Karpas-422 (cell line): Measurements from ENCODE around the gene TMEM132E. TPM values are rescaled to one million over a fixed set of nuclear protein-coding genes. Genes with fewer than 3 reads are reported as not detected.

Experiments used
- DNase-seq: peaks from one replicate; pipeline ENCODE4 v3.0.0-alpha.2; 2015
- H2AFZ ChIP-seq: fragments of 200-600 bp; sonication (generic); 2 replicates; pipeline ENCODE4 v1.6.1; 2014; ENCODE audit warnings: antibody characterized with exemption, low read length, mixed read lengths
- H3K27ac ChIP-seq: fragments of 200-600 bp; sonication (generic); 2 replicates; pipeline ENCODE4 v1.5.1; 2014; ENCODE audit warnings: mild to moderate bottlenecking, low read length, moderate library complexity
- H3K27me3 ChIP-seq: fragments of 200-600 bp; sonication (generic); 2 replicates; pipeline ENCODE4 v1.6.1; 2014; ENCODE audit warnings: low read length, mixed read lengths
- H3K36me3 ChIP-seq: fragments of 200-600 bp; sonication (generic); 2 replicates; pipeline ENCODE4 v1.6.1; 2014; ENCODE audit warnings: low read length, mixed read lengths; ENCODE audit not compliant: insufficient read depth
- H3K4me1 ChIP-seq: fragments of 200-600 bp; sonication (generic); 2 replicates; pipeline ENCODE4 v1.6.1; 2014; ENCODE audit warnings: mild to moderate bottlenecking, low read length, mixed read lengths
- H3K4me2 ChIP-seq: fragments of 200-600 bp; sonication (generic); 2 replicates; pipeline ENCODE4 v1.6.1; 2014; ENCODE audit warnings: low read length, low read depth, mild to moderate bottlenecking; ENCODE audit not compliant: poor library complexity, severe bottlenecking
- H3K4me3 ChIP-seq: fragments of 200-600 bp; sonication (generic); 2 replicates; pipeline ENCODE4 v1.5.1; 2014; ENCODE audit warnings: mild to moderate bottlenecking, antibody characterized with exemption, low read length, mixed read lengths
- H3K79me2 ChIP-seq: fragments of 200-600 bp; sonication (generic); 2 replicates; pipeline ENCODE4 v1.6.1; 2014; ENCODE audit warnings: mild to moderate bottlenecking, low read length, mixed read lengths
- H3K9ac ChIP-seq: fragments of 200-600 bp; sonication (generic); 2 replicates; pipeline ENCODE4 v1.6.0; 2014; ENCODE audit warnings: low read length
- H3K9me2 ChIP-seq: fragments of 200-600 bp; sonication (generic), shearing (Covaris generic); replicated peaks from 2 replicates; pipeline ENCODE4 v1.6.0; 2014; ENCODE audit warnings: mild to moderate bottlenecking, low read length, moderate library complexity; ENCODE audit not compliant: insufficient read depth
- H3K9me3 ChIP-seq: fragments of 300-700, 200-600 bp; sonication (generic); 2 replicates; pipeline ENCODE4 v1.6.1; 2014; ENCODE audit warnings: low read length, mixed read lengths
- H4K20me1 ChIP-seq: fragments of 200-600 bp; sonication (generic); 2 replicates; pipeline ENCODE4 v1.6.1; 2014; ENCODE audit warnings: mild to moderate bottlenecking, antibody characterized with exemption, low read length, low read depth; ENCODE audit not compliant: insufficient read depth
- total RNA-seq: library from RNA; depleted of rRNA; stranded (reverse); fragments of >200 nt; shearing (Covaris generic); gene quantifications from 2 replicates; pipeline ENCODE4 v1.2.3, GENCODE V29; 2014; ENCODE audit warnings: low replicate concordance

The TMEM132E gene
- total RNA-seq, 1 experiment from 2014 or later = not detected

GRCh38 chr17:34623856-34624766 is 44.7 kb downstream of the TMEM132E start:
- Histone ChIP-seq H3K4me2 (no peak overlapping the region), H3K4me3 (no peak overlapping the region), H3K4me1 (no peaks in the 10 kb centered on the region), H3K9ac (no peak overlapping the region), H3K27ac (no peak overlapping the region), H3K79me2 (no peaks in the 10 kb centered on the region), H3K9me2 (no peaks in the 10 kb centered on the region), H3K27me3 (no peaks in the 10 kb centered on the region), H3K9me3 (no peaks in the 10 kb centered on the region), H4K20me1 (no peaks in the 10 kb centered on the region), H2AFZ (no peak overlapping the region), H3K36me3 (no peaks in the 10 kb centered on the region)
- no peak for DNase-seq

DNA sequence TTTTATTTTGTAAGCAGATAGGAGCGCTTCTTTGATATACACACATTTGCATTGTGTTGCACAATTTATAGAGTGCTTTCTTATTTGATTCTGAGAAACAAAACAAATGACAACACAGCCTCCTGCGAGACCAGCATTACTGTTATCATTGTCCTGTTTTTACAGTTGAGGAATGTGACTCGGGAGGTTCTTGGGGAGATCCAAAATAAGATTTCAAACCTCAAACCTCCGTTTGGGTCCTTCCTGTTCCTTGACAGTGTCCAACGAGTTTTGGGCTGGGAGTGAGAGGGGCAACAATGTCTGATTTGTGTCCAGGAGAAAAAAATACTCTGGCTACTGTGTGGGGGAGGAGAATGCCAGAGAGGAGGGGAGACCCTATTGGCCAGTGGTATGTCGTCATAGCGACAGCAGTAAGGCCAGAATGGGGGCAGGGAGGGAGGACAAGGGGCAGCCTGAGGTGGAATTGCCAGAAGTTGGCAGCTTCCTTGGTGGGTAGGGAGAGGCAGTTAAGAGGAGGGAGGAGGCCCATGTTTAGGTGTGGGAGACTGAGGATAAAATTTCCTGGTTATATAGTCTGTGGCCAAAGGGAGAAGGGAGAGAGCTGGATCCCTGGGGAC is 45.5 kb downstream of the TMEM132E start:
- Histone ChIP-seq H4K20me1 (no peaks in the 10 kb centered on the region), H3K79me2 (no peaks in the 10 kb centered on the region), H3K4me1 (no peaks in the 10 kb centered on the region), H3K4me2 (no peak overlapping the region), H3K9me2 (no peaks in the 10 kb centered on the region), H3K27ac (no peak overlapping the region), H2AFZ (no peak overlapping the region), H3K9me3 (no peaks in the 10 kb centered on the region), H3K9ac (no peak overlapping the region), H3K27me3 (no peaks in the 10 kb centered on the region), H3K4me3 (no peak overlapping the region), H3K36me3 (no peaks in the 10 kb centered on the region)
- DNase-seq = no peak

GRCh38 chr17:34626121-34626681 is 46.8 kb downstream of the TMEM132E start:
- Histone ChIP-seq H3K9me2 (no peaks in the 10 kb centered on the region), H3K27ac (no peak overlapping the region), H3K4me1 (no peaks in the 10 kb centered on the region), H3K36me3 (no peaks in the 10 kb centered on the region), H3K27me3 (no peaks in the 10 kb centered on the region), H3K9ac (no peak overlapping the region), H3K4me3 (no peak overlapping the region), H4K20me1 (no peaks in the 10 kb centered on the region), H3K4me2 (no peak overlapping the region), H3K9me3 (no peaks in the 10 kb centered on the region), H3K79me2 (no peaks in the 10 kb centered on the region), H2AFZ (no peak overlapping the region)
- DNase-seq = no peak

DNA sequence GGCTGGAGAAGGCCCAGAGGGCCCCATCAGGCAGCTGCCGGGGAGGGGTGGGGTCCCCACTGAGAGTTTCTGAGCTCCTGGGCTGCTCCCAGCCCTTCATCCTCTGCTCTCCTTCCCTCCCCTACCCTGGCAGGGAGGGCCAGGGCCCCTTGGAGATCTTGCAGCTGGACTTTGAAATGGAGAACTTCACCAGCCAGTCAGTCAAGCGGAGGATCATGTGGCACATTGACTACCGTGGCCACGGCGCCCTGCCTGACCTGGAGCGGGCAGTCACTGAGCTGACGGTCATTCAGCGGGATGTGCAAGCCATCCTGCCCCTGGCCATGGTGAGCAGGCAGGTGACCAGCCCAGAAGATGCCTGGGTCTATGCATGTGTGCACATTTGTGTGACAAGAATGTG is 49.5 kb downstream of the TMEM132E start:
- no peaks in the 10 kb centered on the region for H3K4me1 ChIP-seq
- no peak overlapping the region for H3K9ac ChIP-seq
- DNase-seq = no peak
- no peaks in the 10 kb centered on the region for H3K79me2 ChIP-seq
- H3K27me3 ChIP-seq = no peaks in the 10 kb centered on the region
- no peaks in the 10 kb centered on the region for H4K20me1 ChIP-seq
- no peaks in the 10 kb centered on the region for H3K36me3 ChIP-seq
- no peak overlapping the region for H2AFZ ChIP-seq
- H3K27ac ChIP-seq = no peak overlapping the region
- H3K4me2 ChIP-seq = no peak overlapping the region
- H3K9me2 ChIP-seq = no peaks in the 10 kb centered on the region
- no peak overlapping the region for H3K4me3 ChIP-seq
- no peaks in the 10 kb centered on the region for H3K9me3 ChIP-seq

GRCh38 chr17:34633351-34633750 is 54.0 kb downstream of the TMEM132E start:
- no peak overlapping the region for H3K9ac ChIP-seq
- H3K9me3 ChIP-seq = no peaks in the 10 kb centered on the region
- no peaks in the 10 kb centered on the region for H3K27me3 ChIP-seq
- H3K4me2 ChIP-seq = no peak overlapping the region
- H3K4me3 ChIP-seq = no peak overlapping the region
- H3K9me2 ChIP-seq = no peaks in the 10 kb centered on the region
- no peaks in the 10 kb centered on the region; the same call in 1 of the 2 replicates for H3K4me1 ChIP-seq
- no peaks in the 10 kb centered on the region for H4K20me1 ChIP-seq
- no peak overlapping the region for H3K27ac ChIP-seq
- no peak for DNase-seq
- no peak overlapping the region for H2AFZ ChIP-seq
- H3K79me2 ChIP-seq = no peaks in the 10 kb centered on the region
- H3K36me3 ChIP-seq = no peaks in the 10 kb centered on the region

DNA sequence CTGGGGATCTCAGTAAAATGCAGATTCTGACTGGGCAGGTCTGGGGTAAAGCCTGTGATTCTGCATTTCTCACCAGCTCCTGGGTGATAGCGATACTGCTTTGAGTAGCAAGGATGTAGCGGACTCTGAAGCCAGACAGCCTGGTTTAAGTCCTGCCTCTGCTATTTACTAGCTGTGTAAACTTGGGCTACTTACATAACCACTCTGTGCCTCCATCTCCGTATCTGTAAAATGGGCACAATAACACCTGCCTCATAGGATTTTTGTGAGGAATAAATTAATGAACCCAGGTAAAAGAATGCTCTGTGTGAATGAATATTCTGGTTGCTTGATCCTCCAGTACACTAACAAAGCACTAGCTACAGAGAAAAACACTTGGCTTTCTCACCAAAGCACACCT is 54.4 kb downstream of the TMEM132E start:
- no peak overlapping the region for H3K9ac ChIP-seq
- no peaks in the 10 kb centered on the region for H3K36me3 ChIP-seq
- H3K9me3 ChIP-seq = no peaks in the 10 kb centered on the region
- H3K27ac ChIP-seq = no peak overlapping the region
- no peak overlapping the region for H3K4me3 ChIP-seq
- no peak for DNase-seq
- no peaks in the 10 kb centered on the region for H4K20me1 ChIP-seq
- no peaks in the 10 kb centered on the region for H3K9me2 ChIP-seq
- no peak overlapping the region for H3K4me2 ChIP-seq
- no peaks in the 10 kb centered on the region for H3K27me3 ChIP-seq
- no peaks in the 10 kb centered on the region; the same call in 1 of the 2 replicates for H3K4me1 ChIP-seq
- H3K79me2 ChIP-seq = no peaks in the 10 kb centered on the region
- no peak overlapping the region for H2AFZ ChIP-seq

DNA sequence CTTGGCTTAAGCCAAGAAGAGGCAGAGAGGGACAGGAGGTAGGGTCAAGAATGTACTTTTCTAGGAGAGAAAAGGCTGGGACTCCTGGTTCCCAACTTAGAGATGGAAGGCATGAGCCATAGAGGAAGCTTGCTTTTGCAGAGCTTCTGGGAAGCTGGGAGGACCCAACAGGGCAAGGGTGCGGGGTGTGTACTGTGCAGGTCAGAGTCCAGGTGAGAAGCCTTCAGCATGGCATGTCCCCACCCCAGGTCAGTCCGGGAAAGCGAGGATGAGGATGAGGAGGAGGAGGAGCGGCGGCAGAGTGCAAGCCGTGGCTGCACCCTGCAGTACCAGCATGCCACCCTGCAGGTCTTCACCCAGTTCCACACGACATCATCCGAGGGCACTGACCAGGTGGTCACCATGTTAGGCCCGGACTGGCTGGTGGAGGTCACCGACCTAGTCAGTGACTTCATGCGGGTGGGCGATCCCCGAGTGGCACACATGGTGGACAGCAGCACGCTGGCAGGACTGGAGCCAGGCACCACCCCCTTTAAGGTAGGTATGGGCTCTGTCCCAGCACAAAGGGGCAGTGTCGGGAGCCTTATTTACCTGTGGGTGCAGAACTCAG is 55.3 kb downstream of the TMEM132E start:
- Histone ChIP-seq H3K9ac (no peak overlapping the region), H3K4me1 (no peaks in the 10 kb centered on the region; the same call in 1 of the 2 replicates), H3K9me3 (no peaks in the 10 kb centered on the region), H3K27ac (no peak overlapping the region), H2AFZ (no peak overlapping the region), H3K4me2 (no peak overlapping the region), H3K79me2 (no peaks in the 10 kb centered on the region), H3K36me3 (no peaks in the 10 kb centered on the region), H3K9me2 (no peaks in the 10 kb centered on the region), H3K4me3 (no peak overlapping the region), H4K20me1 (no peaks in the 10 kb centered on the region), H3K27me3 (no peaks in the 10 kb centered on the region)
- no peak for DNase-seq

DNA sequence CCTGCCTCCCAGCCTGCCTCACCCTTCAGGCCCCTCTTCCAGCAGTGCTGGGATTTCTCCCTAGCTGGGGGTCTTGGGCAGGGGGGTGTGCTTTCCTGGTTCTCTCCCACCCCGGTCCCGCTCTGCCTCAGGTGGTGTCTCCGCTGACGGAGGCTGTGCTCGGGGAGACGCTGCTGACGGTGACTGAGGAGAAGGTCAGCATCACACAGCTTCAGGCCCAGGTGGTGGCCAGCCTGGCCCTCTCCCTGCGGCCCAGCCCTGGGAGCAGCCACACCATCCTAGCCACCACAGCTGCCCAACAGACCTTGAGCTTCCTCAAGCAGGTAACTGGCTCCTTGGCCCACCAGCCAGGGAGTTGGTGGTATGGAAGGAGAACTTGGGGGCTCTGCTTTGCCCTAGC is 56.5 kb downstream of the TMEM132E start:
- Histone ChIP-seq H3K36me3 (no peaks in the 10 kb centered on the region), H3K9me3 (no peaks in the 10 kb centered on the region), H3K27me3 (no peaks in the 10 kb centered on the region), H3K9me2 (no peaks in the 10 kb centered on the region), H3K79me2 (no peaks in the 10 kb centered on the region), H3K4me1 (no peaks in the 10 kb centered on the region; the same call in 1 of the 2 replicates), H3K27ac (no peak overlapping the region), H4K20me1 (no peaks in the 10 kb centered on the region), H2AFZ (no peak overlapping the region), H3K4me3 (no peak overlapping the region), H3K4me2 (no peak overlapping the region), H3K9ac (no peak overlapping the region)
- DNase-seq = no peak
